Keratinocyte (primary cell): ENCODE measurements around the gene BCAS4. TPM values are rescaled to one million over a fixed set of nuclear protein-coding genes. Genes with fewer than 3 reads are reported as not detected.

Source experiments
- DNase-seq: peaks from one replicate; pipeline ENCODE4 v3.0.0-alpha.2; 2011; ENCODE audit warnings: low read depth, missing footprints, low spot score
- FAIRE-seq: peaks from 2 replicates; lab custom pipeline; 2011; peaks lifted over from hg19 to GRCh38; lab: Jason Lieb, UNC
- H2AFZ ChIP-seq: 2 replicates; pipeline ENCODE4 v1.6.0; 2012; ENCODE audit warnings: low read length, control low read depth, inconsistent platforms; ENCODE audit not compliant: control insufficient read depth
- H3K27ac ChIP-seq: 2 replicates; pipeline ENCODE4 v1.5.1; 2011; ENCODE audit warnings: low read length; ENCODE audit not compliant: control insufficient read depth, insufficient read depth
- H3K27me3 ChIP-seq: 3 replicates; pipeline ENCODE4 v1.6.0; 2011; ENCODE audit warnings: low read length; ENCODE audit not compliant: control insufficient read depth, insufficient read depth; ENCODE audit errors: extremely low read depth
- H3K36me3 ChIP-seq, 2 experiments: 2 replicates in 1 of 2; 3 replicates in 1 of 2; pipeline ENCODE4 v1.5.1; 2011; ENCODE audit warnings: low read length in 2 of 2, mild to moderate bottlenecking in 1 of 2; ENCODE audit not compliant: control insufficient read depth in 2 of 2, insufficient read depth in 2 of 2; ENCODE audit errors: extremely low read depth in 1 of 2
- H3K4me1 ChIP-seq: 3 replicates; pipeline ENCODE4 v1.5.1; 2011; ENCODE audit warnings: low read length; ENCODE audit not compliant: control insufficient read depth, insufficient read depth; ENCODE audit errors: extremely low read depth
- H3K4me2 ChIP-seq: 3 replicates; pipeline ENCODE4 v1.6.0; 2011; ENCODE audit warnings: low read depth, low read length; ENCODE audit not compliant: control insufficient read depth, insufficient read depth; ENCODE audit errors: extremely low read depth
- H3K4me3 ChIP-seq, 3 experiments: fragments of 200-600 bp in 1 of 3; sonication (generic) in 1 of 3; 2 replicates in 2 of 3; 3 replicates in 1 of 3; pipeline ENCODE4 v1.5.1; 2011 to 2016; ENCODE audit warnings: low read length in 3 of 3, mild to moderate bottlenecking in 3 of 3, control low read depth in 2 of 3, inconsistent platforms in 1 of 3, low read depth in 1 of 3, mixed read lengths in 1 of 3, mixed run types in 1 of 3, moderate library complexity in 1 of 3; ENCODE audit not compliant: control insufficient read depth in 2 of 3, insufficient read depth in 2 of 3; ENCODE audit errors: extremely low read depth in 1 of 3
- H3K79me2 ChIP-seq: 2 replicates; pipeline ENCODE4 v1.6.0; 2012; ENCODE audit warnings: low read length; ENCODE audit not compliant: control insufficient read depth, insufficient read depth
- H3K9ac ChIP-seq: 3 replicates; pipeline ENCODE4 v1.6.0; 2011; ENCODE audit warnings: low read length; ENCODE audit not compliant: control insufficient read depth, insufficient read depth; ENCODE audit errors: extremely low read depth
- H3K9me1 ChIP-seq: 3 replicates; pipeline ENCODE4 v1.6.0; 2011; ENCODE audit warnings: low read length; ENCODE audit not compliant: control insufficient read depth, insufficient read depth; ENCODE audit errors: extremely low read depth
- H3K9me3 ChIP-seq: 2 replicates; pipeline ENCODE4 v1.5.1; 2012; ENCODE audit warnings: low read depth, low read length; ENCODE audit not compliant: control insufficient read depth
- H4K20me1 ChIP-seq: 3 replicates; pipeline ENCODE4 v1.6.0; 2011; ENCODE audit warnings: low read length; ENCODE audit not compliant: control insufficient read depth, insufficient read depth; ENCODE audit errors: extremely low read depth
- CTCF ChIP-seq, 3 experiments: IDR thresholded peaks in 1 of 3; conservative IDR thresholded peaks in 1 of 3; optimal IDR thresholded peaks in 1 of 3; 2 replicates in 2 of 3; 3 replicates in 1 of 3; pipeline versions ENCODE3 to v1.5.1; 2011; ENCODE audit warnings: low read length in 3 of 3, mild to moderate bottlenecking in 3 of 3, moderate library complexity in 2 of 3, control low read depth in 1 of 3, inconsistent platforms in 1 of 3; ENCODE audit not compliant: insufficient read depth in 2 of 3; ENCODE audit errors: extremely low read depth in 1 of 3
- EZH2 ChIP-seq: IDR thresholded peaks from one replicate; pipeline ENCODE4 v1.6.1; 2012; ENCODE audit warnings: inconsistent platforms, mild to moderate bottlenecking, low read length, moderate library complexity
- dilution Hi-C: fragments of 300-500 bp; cut with MboI; formaldehyde crosslinking; loops from one replicate; pipeline ENCODE4 v1.7.0; 2020; ENCODE audit warnings: low sequenced_read_pairs; ENCODE audit not compliant: extremely low pct_ligation_motif_present
- polyA plus RNA-seq, 5 experiments: library from polyadenylated mRNA; depleted of rRNA in 3 of 5; stranded (reverse) in 3 of 5; stranded (forward) in 1 of 5; unstranded in 1 of 5; fragments of >200 nt; gene quantifications; 1 replicate in 1 of 5; 2 replicates in 3 of 5; 3 replicates in 1 of 5; pipeline versions ENCODE4 v1.2.1 to v1.2.3, GENCODE V29; 2011 to 2012; ENCODE audit warnings: missing spikeins in 2 of 5, low read depth in 1 of 5, low replicate concordance in 1 of 5

Gene BCAS4
- polyA plus RNA-seq, 1 donor (not counting 4 experiments of a cell fraction or from before 2014, with no cell fraction given) = 13.8 TPM

GRCh38 chr20:50865591-50865990 lies 70.7 kb downstream of the BCAS4 start:
- Histone ChIP-seq H3K9me1 (no peaks in the 10 kb centered on the region), H3K4me1 (peaks cover 8% of the 10 kb centered on the region), H3K79me2 (no peaks in the 10 kb centered on the region), H3K4me3 (no peak overlapping the region), H3K36me3 (no peaks in the 10 kb centered on the region), H2AFZ (no peak overlapping the region), H3K27ac (no peak overlapping the region), H3K27me3 (no peaks in the 10 kb centered on the region), H4K20me1 (no peaks in the 10 kb centered on the region), H3K9ac (no peak overlapping the region), H3K9me3 (no peaks in the 10 kb centered on the region), H3K4me2 (no peak overlapping the region)
- FAIRE-seq (no peak), DNase-seq (no peak)
- dilution Hi-C loops = no loop called here
- TF ChIP-seq CTCF (optimal IDR thresholded peaks at IDR 0.05 in 1 of 3, IDR thresholded peaks at IDR 0.05 in 1 of 3, conservative IDR thresholded peaks at IDR 0.05 in 1 of 3; ENCODE audit: extremely low read depth in 1 of 3, insufficient read depth in 2 of 3, low read length in 3 of 3) = no peak

GRCh38 chr20:50866036-50866685 lies 71.3 kb downstream of the BCAS4 start:
- peaks cover 8% of the 10 kb centered on the region for H3K4me1 ChIP-seq
- no peaks in the 10 kb centered on the region for H3K36me3 ChIP-seq
- H3K4me3 ChIP-seq = no peak overlapping the region
- TF ChIP-seq EZH2 (no peak), CTCF (optimal IDR thresholded peaks at IDR 0.05 in 1 of 3, IDR thresholded peaks at IDR 0.05 in 1 of 3, conservative IDR thresholded peaks at IDR 0.05 in 1 of 3; ENCODE audit: extremely low read depth in 1 of 3, insufficient read depth in 2 of 3, low read length in 3 of 3) (no peak)
- no peaks in the 10 kb centered on the region for H3K27me3 ChIP-seq
- no peak overlapping the region for H3K27ac ChIP-seq
- H3K9me1 ChIP-seq = no peaks in the 10 kb centered on the region
- no peaks in the 10 kb centered on the region for H3K79me2 ChIP-seq
- dilution Hi-C loops = no loop called here
- no peak overlapping the region for H3K9ac ChIP-seq
- H3K9me3 ChIP-seq = no peaks in the 10 kb centered on the region
- H3K4me2 ChIP-seq = no peak overlapping the region
- no peak overlapping the region for H2AFZ ChIP-seq
- no peak for FAIRE-seq
- DNase-seq = no peak
- no peaks in the 10 kb centered on the region for H4K20me1 ChIP-seq
